C4-2B (cell line): ENCODE results near the gene PLXNB3.

ENCODE experiments used
- H3K27ac ChIP-seq: fragments of 450-650 bp; 2 replicates; pipeline ENCODE4 v1.5.1; 2017
- CTCF ChIP-seq: fragments of 450-650 bp; conservative IDR thresholded peaks from 2 replicates; pipeline ENCODE4 v1.5.1; 2017; ENCODE audit warnings: mild to moderate bottlenecking
- ZFX ChIP-seq: fragments of 450-650 bp; IDR thresholded peaks from 2 replicates; pipeline ENCODE4 v1.6.1; 2017

Gene PLXNB3

GRCh38 chrX:153733651-153734240 lies 30.3 kb upstream of the PLXNB3 start:
- no peak for TF ChIP-seq CTCF
- TF ChIP-seq ZFX: no peak
- no peak overlapping the region for H3K27ac ChIP-seq

DNA sequence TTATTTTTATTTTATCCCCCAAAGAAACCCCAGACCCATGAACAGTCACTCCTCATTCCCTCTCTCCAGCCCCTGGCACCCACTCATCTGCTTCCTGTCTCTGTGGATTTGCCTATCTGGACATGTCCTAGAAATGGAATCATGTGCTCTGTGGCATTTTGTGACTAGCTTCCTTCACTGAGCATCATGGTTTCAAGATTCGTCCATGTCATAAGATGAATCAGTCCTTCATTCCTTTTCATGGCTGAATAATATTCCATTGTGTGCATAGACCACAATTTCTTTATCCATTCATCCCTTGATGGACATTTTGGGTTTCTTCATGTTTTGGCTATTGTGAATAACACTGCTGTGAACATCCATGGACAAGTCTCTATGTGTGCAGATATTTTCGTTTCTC lies 29.2 kb upstream of the PLXNB3 start:
- no peak for TF ChIP-seq CTCF
- no peak for TF ChIP-seq ZFX
- no peak overlapping the region for H3K27ac ChIP-seq

GRCh38 chrX:153735274-153735673 lies 28.8 kb upstream of the PLXNB3 start:
- H3K27ac ChIP-seq: no peak overlapping the region
- TF ChIP-seq CTCF (no peak), ZFX (no peak)

GRCh38 chrX:153736071-153736820 lies 27.8 kb upstream of the PLXNB3 start:
- no peak overlapping the region for H3K27ac ChIP-seq
- TF ChIP-seq CTCF: no peak
- no peak for TF ChIP-seq ZFX

DNA sequence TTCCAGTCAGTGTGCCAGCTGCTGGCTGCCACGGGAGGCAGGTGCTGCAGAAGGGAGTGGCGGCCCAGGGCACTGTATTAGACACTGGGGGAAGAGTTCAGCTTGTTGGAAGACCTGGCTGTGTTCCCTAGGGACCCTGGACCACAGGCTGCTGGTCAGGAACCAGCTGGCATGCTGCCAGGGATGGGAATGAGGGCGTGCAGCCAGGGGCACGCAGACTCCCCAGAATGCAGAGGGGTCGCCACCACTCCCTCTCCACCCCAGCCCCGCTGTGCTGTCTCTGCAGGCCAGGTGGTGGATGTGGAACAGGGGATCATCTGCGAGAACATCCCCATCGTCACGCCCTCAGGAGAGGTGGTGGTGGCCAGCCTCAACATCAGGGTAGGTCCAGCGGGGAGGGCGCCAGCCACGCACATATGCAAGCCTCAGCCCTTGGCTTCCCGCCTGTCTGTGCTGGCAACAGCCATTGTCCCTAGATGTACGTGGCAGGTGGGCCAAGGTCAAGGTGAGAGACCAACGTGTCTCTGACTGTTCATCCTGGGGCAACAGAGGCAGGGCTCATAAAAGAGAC lies 27.1 kb upstream of the PLXNB3 start:
- no peak overlapping the region for H3K27ac ChIP-seq
- TF ChIP-seq CTCF: no peak
- TF ChIP-seq ZFX: no peak

GRCh38 chrX:153738056-153738605 lies 25.9 kb upstream of the PLXNB3 start:
- TF ChIP-seq CTCF (no peak), ZFX (no peak)
- H3K27ac ChIP-seq: no peak overlapping the region
